Measurements from ENCODE around the gene TM9SF2.
"Not testable (repeated sequence)": the region's sequence is repeated elsewhere in the genome, so short reads cannot be mapped to it uniquely, and the experiment has no call there.

Gene TM9SF2

GRCh38 chr13:99563404-99563803 is 62.1 kb downstream of the TM9SF2 start:
- no peak for DNase-seq (ENCODE audit: low spot score in 2 of 2)
- peaks cover 16% of the 10 kb centered on the region for H3K36me3 ChIP-seq (replicated peaks)
- in situ Hi-C loops (cut with MboI; ENCODE audit: low sequenced_read_pairs), result no loop called here

GRCh38 chr13:99564386-99564785 is 63.1 kb downstream of the TM9SF2 start:
- DNase-seq (ENCODE audit: low spot score in 2 of 2), result no peak
- H3K36me3 ChIP-seq (replicated peaks), result peaks cover 16% of the 10 kb centered on the region
- no peak overlapping the region for H3K4me3 ChIP-seq
- H3K27me3 ChIP-seq (ENCODE audit: low read depth), result no peaks in the 10 kb centered on the region
- in situ Hi-C loops (cut with MboI; ENCODE audit: low sequenced_read_pairs), result no loop called here
- H3K9me3 ChIP-seq, result no peaks in the 10 kb centered on the region
- no peaks in the 10 kb centered on the region for H3K4me1 ChIP-seq

More at GRCh38 chr13:99563404-99563803, 62.1 kb downstream of the TM9SF2 start:
- H3K4me1 ChIP-seq, result no peaks in the 10 kb centered on the region
- no peak overlapping the region for H3K4me3 ChIP-seq
- no peaks in the 10 kb centered on the region for H3K9me3 ChIP-seq
- no peaks in the 10 kb centered on the region for H3K27me3 ChIP-seq (ENCODE audit: low read depth)

DNA sequence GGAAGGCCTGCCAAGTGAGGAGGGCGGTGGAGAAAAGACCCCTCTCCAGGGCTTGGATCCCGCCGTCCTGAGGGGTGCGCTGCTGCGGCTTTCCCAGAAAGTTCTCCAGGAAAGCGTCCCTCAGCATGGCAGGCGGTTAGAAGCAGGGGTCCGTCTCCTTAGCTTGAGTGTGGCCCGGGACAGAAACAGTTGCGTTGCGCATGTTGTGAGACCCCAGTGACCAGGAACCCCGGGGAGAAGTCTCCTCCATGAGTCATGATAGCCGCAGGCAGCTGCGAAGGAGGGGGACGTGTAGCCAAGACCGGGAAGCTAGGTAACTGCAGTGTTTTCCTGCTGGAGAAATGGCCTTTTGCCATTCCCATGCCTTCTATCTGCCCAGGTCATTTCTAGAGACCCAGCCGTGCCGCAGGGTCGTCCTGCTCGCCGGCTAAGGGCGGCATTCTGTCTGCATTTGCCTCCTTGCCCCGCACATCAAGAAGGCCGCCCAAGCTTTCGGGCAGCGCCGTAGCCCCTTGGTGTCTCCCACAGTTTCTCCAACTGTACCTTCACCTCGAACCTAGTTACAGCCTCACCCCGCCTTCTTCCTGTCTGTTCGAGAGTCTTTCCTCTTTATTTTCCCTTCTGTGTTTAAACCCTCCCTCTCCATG is 64.3 kb downstream of the TM9SF2 start:
- no peaks in the 10 kb centered on the region for H3K27me3 ChIP-seq (ENCODE audit: low read depth)
- in situ Hi-C loops (cut with MboI; ENCODE audit: low sequenced_read_pairs), result no loop called here
- H3K4me1 ChIP-seq, result no peaks in the 10 kb centered on the region
- no peak for DNase-seq (ENCODE audit: low spot score in 2 of 2)
- H3K9me3 ChIP-seq, result no peaks in the 10 kb centered on the region
- H3K36me3 ChIP-seq (replicated peaks), result peaks cover 13% of the 10 kb centered on the region
- no peak overlapping the region for H3K4me3 ChIP-seq

DNA sequence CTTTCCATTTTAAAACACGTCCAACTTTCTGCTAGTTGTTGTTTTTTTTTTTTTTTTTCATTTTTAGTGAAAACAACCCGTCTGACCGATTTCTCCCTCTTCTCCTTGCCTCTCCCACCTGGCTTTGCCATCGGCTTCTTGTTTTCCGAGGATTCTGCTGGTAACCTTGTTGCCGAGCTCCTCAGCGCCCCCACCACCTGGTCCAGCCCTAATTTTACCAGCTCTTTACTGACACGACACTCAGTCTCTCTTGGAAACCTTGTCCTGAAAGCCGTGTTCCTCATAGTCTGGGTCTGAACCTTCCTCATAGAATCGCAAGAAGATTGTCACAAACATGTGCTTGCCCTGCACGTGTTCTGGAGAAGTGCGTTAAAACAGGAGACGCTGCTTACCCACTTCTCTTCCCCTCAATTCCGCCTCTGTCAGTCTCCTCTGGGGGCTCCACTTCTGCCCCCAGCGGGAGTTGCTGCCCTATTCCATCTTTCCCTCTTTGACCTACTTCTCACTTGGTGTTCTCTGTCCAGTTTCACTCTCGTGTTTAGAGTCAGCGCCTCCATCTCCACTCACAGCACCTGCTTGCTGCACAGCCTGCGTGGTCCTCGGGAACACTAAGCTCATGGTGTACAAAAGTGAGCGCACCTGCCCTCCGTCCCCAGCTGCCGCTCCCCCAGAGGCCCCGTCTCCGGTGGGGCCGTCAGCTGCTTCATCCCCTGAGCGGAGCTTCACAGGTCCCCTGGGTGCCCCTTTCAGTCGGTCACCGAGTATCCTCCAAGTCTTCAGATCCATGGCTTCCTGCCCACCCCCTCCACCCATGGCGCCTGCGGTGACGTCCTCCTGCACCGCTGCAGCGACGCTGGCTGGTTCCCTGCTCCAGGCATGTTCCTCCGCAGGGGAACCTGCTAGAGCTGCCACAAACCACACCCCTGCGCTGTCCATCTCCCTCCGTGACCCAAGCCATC is 65.1 kb downstream of the TM9SF2 start:
- in situ Hi-C loops (cut with MboI; ENCODE audit: low sequenced_read_pairs), result no loop called here
- no peak for DNase-seq (ENCODE audit: low spot score in 2 of 2)
- H3K4me1 ChIP-seq, result no peaks in the 10 kb centered on the region
- H3K27me3 ChIP-seq (ENCODE audit: low read depth), result no peaks in the 10 kb centered on the region
- peaks cover 10% of the 10 kb centered on the region for H3K36me3 ChIP-seq (replicated peaks)
- H3K9me3 ChIP-seq, result no peaks in the 10 kb centered on the region
- no peak overlapping the region for H3K4me3 ChIP-seq

GRCh38 chr13:99568901-99569300 is 67.6 kb downstream of the TM9SF2 start:
- DNase-seq (ENCODE audit: low spot score in 2 of 2); H3K27me3 ChIP-seq (ENCODE audit: low read depth); in situ Hi-C loops (cut with MboI; ENCODE audit: low sequenced_read_pairs); H3K4me3 ChIP-seq; H3K36me3 ChIP-seq (replicated peaks); H3K9me3 ChIP-seq; H3K4me1 ChIP-seq: not testable (repeated sequence)

DNA sequence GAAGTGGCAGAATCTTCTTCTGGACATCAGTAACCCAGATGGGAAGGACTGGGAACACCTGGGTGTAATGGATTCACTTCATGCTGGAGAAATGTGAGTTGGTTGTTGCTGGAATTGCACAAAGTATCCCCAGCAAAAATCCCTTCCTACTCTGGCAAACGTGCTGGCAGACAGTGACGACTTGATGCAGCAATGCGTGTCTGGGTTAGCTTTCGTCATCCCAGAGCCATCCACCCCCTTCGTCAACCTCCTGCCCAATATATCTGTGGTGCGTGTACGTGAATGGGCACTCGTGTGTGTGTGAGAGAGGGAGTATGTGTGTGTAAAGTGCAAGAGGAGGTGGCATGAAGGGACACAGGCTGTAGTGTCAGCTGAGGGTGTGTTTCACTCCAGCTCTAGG is 70.9 kb downstream of the TM9SF2 start:
- DNase-seq (ENCODE audit: low spot score in 2 of 2), result no peak
- no peaks in the 10 kb centered on the region for H3K4me1 ChIP-seq
- no peaks in the 10 kb centered on the region for H3K9me3 ChIP-seq
- no peaks in the 10 kb centered on the region for H3K27me3 ChIP-seq (ENCODE audit: low read depth)
- no peaks in the 10 kb centered on the region for H3K36me3 ChIP-seq (replicated peaks)
- H3K4me3 ChIP-seq, result no peak overlapping the region
- in situ Hi-C loops (cut with MboI; ENCODE audit: low sequenced_read_pairs), result no loop called here

DNA sequence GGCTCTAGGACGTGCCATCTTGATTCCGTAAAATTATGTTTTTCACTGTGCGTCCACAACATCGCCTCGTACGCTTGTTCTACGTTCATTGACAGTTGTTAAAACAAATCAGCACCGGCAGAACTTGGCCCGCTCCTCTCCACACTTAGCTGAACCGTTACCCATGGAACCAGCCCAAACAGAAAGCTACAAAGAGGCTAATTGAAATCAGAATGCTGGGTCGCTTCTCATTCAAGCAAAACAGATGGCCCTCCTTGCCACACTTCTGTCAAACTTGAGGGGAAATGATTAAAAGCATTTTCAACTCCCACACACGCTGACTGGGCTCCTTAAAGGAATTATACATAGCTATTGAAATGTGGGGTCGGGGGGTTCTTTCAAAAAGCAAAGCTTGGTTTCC is 71.6 kb downstream of the TM9SF2 start:
- H3K27me3 ChIP-seq (ENCODE audit: low read depth), result no peaks in the 10 kb centered on the region
- H3K4me1 ChIP-seq, result no peaks in the 10 kb centered on the region
- H3K36me3 ChIP-seq (replicated peaks), result no peaks in the 10 kb centered on the region
- H3K4me3 ChIP-seq, result no peak overlapping the region
- DNase-seq (ENCODE audit: low spot score in 2 of 2), result no peak
- in situ Hi-C loops (cut with MboI; ENCODE audit: low sequenced_read_pairs), result no loop called here
- no peaks in the 10 kb centered on the region for H3K9me3 ChIP-seq

DNA sequence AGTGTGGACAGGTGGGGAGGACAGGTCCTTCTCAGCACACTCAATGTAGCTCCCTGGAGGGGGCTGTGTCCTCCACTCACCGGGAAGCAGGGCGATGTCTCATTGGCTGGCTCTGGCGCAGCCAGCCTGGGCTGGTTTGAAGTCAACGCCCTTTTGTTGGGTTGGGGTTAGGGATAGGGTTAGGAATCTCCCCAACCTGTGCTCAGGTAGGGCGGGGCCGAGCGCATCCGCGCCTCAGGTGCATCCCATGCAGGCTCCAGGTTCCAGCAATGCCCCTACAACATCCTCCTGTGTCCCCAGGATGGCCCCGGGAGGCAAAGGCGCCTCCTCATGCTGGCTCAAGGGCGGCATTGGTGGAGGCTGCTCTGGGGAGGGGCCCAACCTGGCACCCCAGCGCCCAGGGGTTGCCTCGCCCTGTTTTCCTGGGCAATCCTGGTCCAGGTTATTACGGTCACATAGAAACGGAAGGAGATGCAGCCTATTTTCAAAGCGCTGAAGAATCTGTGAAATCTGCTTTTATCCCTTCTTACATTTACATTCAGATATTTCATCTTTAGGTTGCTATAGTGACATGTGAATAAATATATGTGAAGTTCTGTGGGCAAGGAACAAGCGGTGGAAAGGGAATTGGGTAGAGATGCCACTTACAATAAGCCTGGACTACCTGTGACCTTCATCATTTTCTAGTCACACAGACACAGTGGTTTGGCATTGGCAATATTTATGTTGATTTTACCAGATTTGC is 74.3 kb downstream of the TM9SF2 start:
- in situ Hi-C loops (cut with MboI; ENCODE audit: low sequenced_read_pairs), result no loop called here
- no peaks in the 10 kb centered on the region for H3K36me3 ChIP-seq (replicated peaks)
- no peaks in the 10 kb centered on the region for H3K9me3 ChIP-seq
- no peaks in the 10 kb centered on the region for H3K27me3 ChIP-seq (ENCODE audit: low read depth)
- no peaks in the 10 kb centered on the region for H3K4me1 ChIP-seq
- no peak overlapping the region for H3K4me3 ChIP-seq
- no peak for DNase-seq (ENCODE audit: low spot score in 2 of 2)

DNA sequence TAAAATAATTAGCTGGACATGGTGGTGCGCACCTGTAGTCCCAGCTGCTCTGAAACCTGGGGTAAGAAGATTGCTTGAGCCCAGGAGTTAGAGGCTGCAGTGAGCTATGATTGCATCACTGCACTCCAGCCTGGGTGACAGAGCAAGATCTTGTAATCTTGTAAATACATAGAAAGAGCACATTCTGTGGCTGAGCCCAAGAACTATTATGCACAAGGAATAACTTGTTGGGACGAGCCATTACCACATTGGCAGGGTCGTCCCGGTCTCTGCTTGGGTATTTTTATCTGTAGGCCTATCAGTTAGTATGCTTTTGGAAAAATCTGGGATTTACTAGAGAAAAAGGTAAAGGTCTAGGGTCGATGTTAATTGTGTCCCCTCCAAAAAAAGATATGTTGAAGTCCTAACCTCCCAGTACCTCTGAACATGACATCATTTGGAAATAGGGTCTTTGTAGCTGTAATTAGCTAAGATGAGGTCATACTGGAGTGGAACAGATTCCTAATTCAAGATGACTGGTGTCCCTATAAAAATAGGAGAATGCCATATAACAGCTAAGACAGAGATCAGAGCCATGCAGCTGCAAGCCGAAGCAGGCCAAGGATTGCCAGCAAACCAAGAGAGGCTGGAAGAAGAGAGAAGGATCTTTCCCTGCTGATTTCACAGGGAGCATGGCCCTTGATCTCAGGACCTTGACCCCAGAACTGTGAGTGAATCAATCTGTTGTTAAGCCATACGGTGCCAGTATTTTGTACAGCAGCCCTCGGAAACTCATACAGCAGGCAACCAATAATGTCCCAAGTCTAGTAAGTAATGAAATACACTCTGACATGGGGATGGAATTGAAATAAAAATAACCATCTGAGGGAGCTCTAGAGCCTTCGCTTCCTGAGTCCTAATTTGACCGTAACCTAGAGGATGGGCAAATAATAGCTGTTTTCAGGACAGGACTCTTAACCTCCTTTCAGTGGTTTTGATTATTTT is 77.0 kb downstream of the TM9SF2 start:
- in situ Hi-C loops (cut with MboI; ENCODE audit: low sequenced_read_pairs), result no loop called here
- Histone ChIP-seq H3K4me3 (no peak overlapping the region), H3K9me3 (no peaks in the 10 kb centered on the region), H3K27me3 (ENCODE audit: low read depth) (no peaks in the 10 kb centered on the region), H3K36me3 (replicated peaks) (no peaks in the 10 kb centered on the region), H3K4me1 (no peaks in the 10 kb centered on the region)
- peak in 1 of 2 experiments; percentile 15 for DNase-seq (ENCODE audit: low spot score in 2 of 2)

DNA sequence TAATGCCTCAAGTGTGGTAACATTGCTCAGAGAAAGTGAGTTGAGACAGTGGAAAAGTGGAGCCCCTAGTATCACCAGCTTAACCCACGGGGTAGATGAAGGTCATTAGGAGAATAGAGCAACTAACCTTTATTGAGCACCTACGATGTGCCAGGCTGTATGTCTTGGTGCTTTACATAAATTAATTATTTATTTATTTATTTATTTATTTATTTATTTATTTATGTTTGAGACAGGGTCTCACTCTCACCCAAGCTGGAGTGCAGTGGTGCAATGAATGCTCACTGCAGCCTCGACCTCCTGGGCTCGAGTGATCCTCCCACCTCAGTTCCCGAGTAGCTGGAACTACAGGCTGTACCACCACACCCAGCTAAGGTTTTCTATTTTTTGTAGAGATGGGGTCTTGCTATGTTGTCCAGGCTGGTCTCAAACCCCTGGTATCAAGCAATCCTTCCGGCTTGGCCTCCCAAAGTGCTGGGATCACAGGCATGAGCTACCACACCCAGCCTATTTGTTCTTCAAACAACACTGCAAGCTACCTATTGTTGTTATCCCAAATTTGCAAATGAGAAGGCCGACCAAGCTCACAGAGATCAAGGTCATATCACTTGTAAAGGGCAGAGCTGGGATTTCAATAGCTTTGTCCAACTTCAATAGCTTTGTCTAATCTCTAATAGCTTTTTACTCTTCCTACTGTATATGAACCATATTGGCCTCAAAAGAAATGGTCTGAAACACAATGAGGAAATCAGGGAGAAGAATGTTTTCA is 79.4 kb downstream of the TM9SF2 start:
- H3K36me3 ChIP-seq (replicated peaks), result no peaks in the 10 kb centered on the region
- in situ Hi-C loops (cut with MboI; ENCODE audit: low sequenced_read_pairs), result no loop called here
- H3K4me3 ChIP-seq, result no peak overlapping the region
- no peaks in the 10 kb centered on the region for H3K4me1 ChIP-seq
- peak; percentile 25 to 66 for DNase-seq (ENCODE audit: low spot score in 2 of 2)
- H3K27me3 ChIP-seq (ENCODE audit: low read depth), result no peaks in the 10 kb centered on the region
- no peaks in the 10 kb centered on the region for H3K9me3 ChIP-seq

DNA sequence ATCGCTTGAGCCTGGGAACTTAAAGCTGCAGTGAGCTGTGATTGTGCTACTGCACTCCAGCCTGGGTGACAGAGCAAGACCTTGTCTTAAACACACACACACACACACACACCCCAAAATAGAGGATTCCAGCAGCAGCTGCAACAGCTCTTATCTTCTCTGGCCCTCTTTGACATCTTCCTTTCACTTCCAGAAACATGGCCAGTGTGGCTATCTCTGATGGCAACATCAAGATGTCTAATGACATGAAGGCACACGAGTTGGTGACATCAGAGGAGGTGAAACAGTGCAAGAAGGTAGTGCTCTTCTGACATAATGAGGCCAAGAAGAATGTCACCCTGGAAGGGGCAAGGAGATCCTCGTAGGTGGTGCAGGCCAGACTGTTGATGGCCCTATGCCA is 81.2 kb downstream of the TM9SF2 start:
- H3K4me1 ChIP-seq, result no peaks in the 10 kb centered on the region
- no peaks in the 10 kb centered on the region for H3K9me3 ChIP-seq
- no peak for DNase-seq (ENCODE audit: low spot score in 2 of 2)
- no peaks in the 10 kb centered on the region for H3K36me3 ChIP-seq (replicated peaks)
- H3K27me3 ChIP-seq (ENCODE audit: low read depth), result no peaks in the 10 kb centered on the region
- in situ Hi-C loops (cut with MboI; ENCODE audit: low sequenced_read_pairs), result no loop called here
- H3K4me3 ChIP-seq, result no peak overlapping the region

- H3K27me3 ChIP-seq (ENCODE audit: low read depth), result no peaks in the 10 kb centered on the region
- H3K36me3 ChIP-seq (replicated peaks), result no peaks in the 10 kb centered on the region
- H3K4me3 ChIP-seq, result no peak overlapping the region
- DNase-seq (ENCODE audit: low spot score in 2 of 2), result no peak
- in situ Hi-C loops (cut with MboI; ENCODE audit: low sequenced_read_pairs), result no loop called here
- H3K9me3 ChIP-seq, result no peaks in the 10 kb centered on the region
- no peaks in the 10 kb centered on the region for H3K4me1 ChIP-seq
Observed at GRCh38 chr13:99585609-99586008, 84.3 kb downstream of the TM9SF2 start.
